Upper lobe of left lung (tissue), 4 donors: Measurements from ENCODE around the gene SYNGR1.

Experiments
- CTCF ChIP-seq, 6 experiments: fragments of 450-650 bp in 4 of 6; fragments of 200-600 bp in 2 of 6; sonication (generic) in 2 of 6; IDR thresholded peaks; one replicate each; pipeline ENCODE4 v1.5.1; 2016 to 2019; ENCODE audit warnings: antibody characterized with exemption in 6 of 6
- EP300 ChIP-seq, 4 donors: sonication (generic); formaldehyde crosslinking; IDR thresholded peaks; one replicate each; pipeline ENCODE4 v1.5.1; 2017; ENCODE audit warnings: antibody characterized with exemption in 4 of 4, control low read depth in 2 of 4
- POLR2A ChIP-seq, 4 donors: fragments of 450-650 bp; IDR thresholded peaks; one replicate each; pipeline ENCODE4 v1.5.1; 2016 to 2017; ENCODE audit warnings: antibody characterized with exemption in 4 of 4, mild to moderate bottlenecking in 2 of 4
- POLR2AphosphoS5 ChIP-seq, 2 donors: sonication (generic); formaldehyde crosslinking; IDR thresholded peaks; one replicate each; pipeline ENCODE4 v1.5.1; 2017; ENCODE audit warnings: antibody characterized with exemption in 2 of 2

- TF ChIP-seq CTCF (IDR thresholded peaks at IDR 0.05) (no peak), POLR2A (IDR thresholded peaks at IDR 0.05) (no peak), POLR2AphosphoS5 (IDR thresholded peaks at IDR 0.05) (no peak), EP300 (IDR thresholded peaks at IDR 0.05) (no peak)
Observed at GRCh38 chr22:39432361-39432811, 82.6 kb downstream of the SYNGR1 start.
